Measurements from ENCODE around the gene RELN.
"Not testable (repeated sequence)": the region's sequence is repeated elsewhere in the genome, so short reads cannot be mapped to it uniquely, and the experiment has no call there.

The RELN gene

DNA sequence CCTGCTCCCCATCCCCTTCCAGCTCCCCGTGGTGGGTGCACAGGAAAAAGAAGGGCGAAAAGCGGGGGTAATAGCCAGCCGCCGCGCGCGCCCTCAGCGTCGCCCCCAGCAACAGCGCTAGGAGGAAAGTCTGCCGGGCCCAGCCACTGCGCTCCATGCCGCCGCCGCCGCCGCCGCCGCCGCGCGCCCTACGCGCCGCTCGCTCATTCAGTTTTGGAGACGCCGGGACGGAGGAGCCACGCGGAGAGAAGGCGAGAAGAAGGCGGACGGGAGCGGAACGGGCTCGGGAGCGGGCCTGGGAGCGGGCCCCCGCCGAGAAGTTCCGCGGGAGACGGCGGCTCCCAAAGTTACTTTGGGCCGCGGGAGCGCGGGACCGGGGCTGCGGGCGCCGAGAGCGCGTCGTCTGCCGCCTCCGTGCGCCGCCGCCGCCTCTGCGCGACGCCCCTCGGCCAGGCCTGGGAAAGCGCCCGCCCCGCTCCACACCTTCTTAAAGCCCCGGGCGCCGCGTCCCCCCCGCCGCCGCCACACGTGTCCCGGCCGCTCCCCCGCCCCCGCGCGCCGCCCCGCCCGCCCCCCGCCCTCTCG is at the start of gene RELN:
Gene RELN, minus strand, starts transcription at position 459 of the 585 bp plus-strand sequence. Its CDS starts 302 bp downstream, at position 157.
- no peak for DNase-seq

- no peak for DNase-seq
Measured at GRCh38 chr7:104038136-104038535, 48.7 kb upstream of the RELN start.

GRCh38 chr7:104036889-104037288 is 47.4 kb upstream of the RELN start:
- DNase-seq: not testable (repeated sequence)

DNA sequence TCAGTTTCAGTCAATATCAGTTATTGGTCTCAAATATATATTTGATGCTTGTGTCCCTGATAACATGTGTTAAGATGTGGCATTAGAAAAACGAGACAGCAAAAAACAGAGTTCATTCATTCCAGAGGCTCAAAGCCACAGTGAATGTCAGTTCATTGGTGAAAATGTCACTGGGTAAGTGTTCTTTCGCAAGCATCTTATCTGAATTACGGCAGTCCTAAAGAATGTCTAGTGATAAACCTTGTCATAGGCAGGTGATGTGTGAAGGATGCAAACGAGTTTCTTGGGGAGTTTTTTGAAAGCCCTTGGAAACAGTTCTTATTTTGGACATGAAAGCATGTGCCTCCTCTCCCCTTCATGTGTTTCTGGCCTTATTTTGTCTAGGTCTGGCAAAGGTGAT is 45.9 kb upstream of the RELN start:
- no peak for DNase-seq

DNA sequence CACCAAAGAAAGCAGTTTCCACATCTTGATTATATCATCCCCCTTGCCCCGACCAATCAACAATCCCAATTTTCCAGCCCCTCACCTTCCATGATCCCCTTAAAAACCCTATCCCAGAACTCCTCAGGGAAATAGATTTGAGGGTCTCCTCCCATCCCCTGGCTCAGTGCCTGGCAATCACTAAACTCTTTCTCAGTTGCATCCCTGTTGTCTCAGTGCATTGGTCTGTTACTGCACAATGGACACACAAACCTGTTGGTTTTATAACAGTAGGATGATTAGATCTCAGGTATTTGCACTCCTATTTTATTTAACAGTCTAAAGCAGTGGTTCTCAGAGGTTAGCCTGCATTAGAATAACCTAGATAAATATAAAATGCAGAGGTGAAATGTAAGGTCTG is 45.2 kb upstream of the RELN start:
- DNase-seq: no peak

- DNase-seq: no peak
Measured at GRCh38 chr7:104033837-104034236, 44.4 kb upstream of the RELN start.

- no peak for DNase-seq
Measured at GRCh38 chr7:104032486-104032885, 43.0 kb upstream of the RELN start.

GRCh38 chr7:104029765-104030164 is 40.3 kb upstream of the RELN start:
- no peak for DNase-seq

DNA sequence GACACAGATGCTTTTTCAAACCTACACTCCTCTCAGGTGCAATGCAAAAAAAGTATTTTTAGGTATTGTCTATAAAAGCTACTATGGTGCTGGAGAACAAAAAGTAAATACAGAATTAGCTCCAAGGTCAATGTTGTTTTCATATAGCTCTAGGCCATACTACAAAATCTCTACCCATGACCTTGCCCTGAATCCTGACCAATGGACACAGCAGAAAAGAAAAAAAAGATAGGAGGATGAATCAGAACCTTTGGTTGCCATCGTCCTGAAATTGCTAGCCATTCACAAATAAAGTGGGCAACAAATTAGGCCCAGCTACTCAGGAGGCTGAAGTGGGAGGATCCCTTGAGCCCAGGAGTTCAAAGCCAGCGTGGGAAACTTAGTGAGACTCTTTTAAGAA is 35.2 kb upstream of the RELN start:
- no peak for DNase-seq

DNA sequence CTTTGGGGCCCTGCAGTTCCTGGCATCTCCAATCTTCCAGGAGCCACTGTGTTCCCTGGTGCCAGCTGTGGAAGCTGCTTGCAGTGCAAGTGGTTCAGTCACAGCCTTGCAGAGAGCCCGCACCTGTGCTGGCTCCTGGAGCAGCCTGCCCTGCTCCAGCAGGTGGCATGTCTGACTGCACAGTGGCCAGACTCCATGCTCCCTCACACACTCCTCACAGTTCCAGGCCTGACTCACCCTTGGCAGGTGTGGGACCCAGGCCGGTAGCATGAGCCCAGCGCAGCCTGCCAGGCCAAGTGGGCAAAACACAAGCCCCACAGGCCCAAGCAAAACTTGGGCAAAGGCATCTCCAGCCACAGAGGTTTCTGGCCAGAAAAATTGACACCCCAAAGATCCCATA is 33.6 kb upstream of the RELN start:
- DNase-seq: no peak

DNA sequence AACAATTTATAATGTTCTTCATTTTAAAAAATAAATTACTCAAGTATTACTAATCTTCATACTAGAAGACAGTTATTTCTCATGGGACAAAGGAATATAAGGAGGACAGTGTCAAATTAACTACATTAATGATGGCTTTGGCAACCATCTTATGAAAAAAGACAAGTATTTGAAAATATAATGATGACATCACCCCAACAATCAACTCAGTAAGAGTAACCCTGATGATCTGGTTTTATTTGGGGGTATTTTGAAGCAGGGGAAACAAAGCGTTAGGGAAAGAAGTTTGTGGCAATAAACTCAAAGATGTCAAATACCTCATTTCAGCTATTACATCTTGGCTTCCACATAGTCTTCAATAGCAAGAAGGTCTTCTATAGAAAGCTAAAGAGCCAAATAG is 29.0 kb upstream of the RELN start:
- DNase-seq: no peak

GRCh38 chr7:104017001-104017400 is 27.5 kb upstream of the RELN start:
- DNase-seq: no peak

DNA sequence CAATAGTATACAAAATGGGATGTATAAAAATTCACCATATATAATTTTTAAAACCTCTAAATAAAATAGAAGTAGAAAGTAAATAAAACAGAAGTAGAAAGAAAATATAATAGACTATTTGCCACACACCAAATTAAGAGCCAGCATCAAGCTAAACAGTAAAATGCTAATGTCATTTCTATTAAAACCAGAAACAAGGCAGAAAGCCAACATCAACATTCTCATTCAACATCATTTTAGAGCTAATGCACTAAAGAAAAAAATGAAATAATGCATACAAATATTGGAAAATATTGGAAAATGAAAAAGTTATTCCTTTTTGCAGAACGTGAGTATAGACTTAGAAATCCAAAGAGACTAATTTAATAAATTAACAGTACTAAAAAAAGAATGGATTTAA is 23.4 kb upstream of the RELN start:
- no peak for DNase-seq

GRCh38 chr7:104011829-104012228 is 22.4 kb upstream of the RELN start:
- no peak for DNase-seq

- DNase-seq: peak; percentile 13
Measured at GRCh38 chr7:104010052-104010909, 20.8 kb upstream of the RELN start.

DNA sequence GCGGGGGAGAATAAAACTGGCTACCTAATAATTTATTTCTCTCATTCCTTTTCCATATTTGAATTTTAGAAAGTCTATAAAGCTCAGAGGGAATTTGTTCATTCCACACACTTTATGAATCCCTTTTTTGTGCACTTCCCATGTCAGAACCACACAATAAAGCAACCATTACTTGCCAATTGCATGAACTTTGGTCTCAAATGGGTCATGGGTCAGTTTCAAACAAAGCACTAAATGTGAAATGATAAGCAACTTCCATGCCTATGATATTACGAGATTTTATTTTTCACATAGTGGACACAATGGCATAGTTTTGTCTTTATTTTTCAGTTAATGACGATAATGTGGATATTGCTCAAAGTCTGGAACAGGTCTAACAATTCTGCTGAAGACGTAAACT is 18.6 kb upstream of the RELN start:
- DNase-seq: no peak

DNA sequence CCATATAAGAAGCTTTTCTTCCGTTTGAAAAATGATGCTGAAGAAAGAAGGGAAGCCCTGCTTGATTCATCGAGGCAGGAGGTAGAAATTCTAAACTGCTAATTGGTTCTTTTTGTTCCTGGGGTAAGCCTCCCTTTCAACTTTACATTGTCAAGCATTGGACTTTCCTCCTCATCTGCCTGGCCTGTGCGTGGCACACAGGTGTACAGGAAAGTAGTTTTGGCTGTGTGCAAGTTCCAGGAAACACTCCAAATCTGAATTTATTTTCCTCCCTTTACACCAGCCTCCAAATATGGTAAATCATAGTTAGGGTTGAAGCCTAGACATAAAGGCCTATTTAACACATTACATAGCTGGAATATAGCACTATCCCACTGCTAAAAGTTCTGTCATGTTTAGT is 18.2 kb upstream of the RELN start:
- no peak for DNase-seq

GRCh38 chr7:104005197-104005596 is 15.7 kb upstream of the RELN start:
- DNase-seq: no peak

- no peak for DNase-seq
Measured at GRCh38 chr7:103996639-103997038, 7.2 kb upstream of the RELN start.

DNA sequence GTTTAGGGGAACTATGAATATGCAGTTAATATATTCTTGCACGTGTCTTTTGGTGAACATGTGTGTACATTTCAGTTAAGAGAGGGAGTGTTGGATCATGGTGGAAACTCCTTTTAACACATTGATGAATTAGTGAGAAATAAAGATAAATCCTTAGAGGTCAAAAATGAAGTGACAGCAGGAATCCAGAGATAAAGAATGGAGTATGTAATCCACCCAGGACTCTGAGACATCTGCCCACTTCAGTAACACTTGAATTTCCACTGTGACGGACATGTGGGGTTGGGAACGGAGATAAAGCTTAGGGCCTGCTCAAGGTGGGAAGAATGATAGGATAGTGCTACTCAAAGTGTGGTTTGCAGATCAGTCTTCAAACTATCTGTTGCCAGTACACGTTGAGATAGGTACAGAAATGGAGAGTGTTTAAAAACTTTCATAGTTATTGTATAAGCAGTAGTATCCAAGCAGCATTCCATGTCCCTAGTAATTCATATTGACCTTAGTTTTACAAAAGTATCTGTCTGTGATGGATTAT is 6.6 kb upstream of the RELN start:
- no peak for DNase-seq

DNA sequence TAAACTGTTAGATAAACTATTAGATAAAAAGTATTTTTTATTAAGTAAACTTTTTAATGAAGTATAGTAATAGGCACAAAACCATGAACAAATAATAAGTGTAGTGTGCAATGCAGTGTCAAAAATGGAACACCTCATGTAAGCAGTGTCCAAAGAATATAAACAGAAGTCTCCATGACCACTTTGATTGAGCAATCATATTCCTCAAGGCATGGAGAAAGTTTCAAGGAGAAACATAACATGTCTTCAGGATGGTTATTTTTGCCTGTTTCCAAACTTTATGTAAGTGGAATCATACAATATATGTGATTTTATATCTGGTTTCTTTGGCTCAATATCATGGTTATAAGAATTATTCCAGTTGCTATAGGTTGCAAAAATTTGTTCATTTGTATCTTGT is 6.1 kb upstream of the RELN start:
- DNase-seq: no peak

DNA sequence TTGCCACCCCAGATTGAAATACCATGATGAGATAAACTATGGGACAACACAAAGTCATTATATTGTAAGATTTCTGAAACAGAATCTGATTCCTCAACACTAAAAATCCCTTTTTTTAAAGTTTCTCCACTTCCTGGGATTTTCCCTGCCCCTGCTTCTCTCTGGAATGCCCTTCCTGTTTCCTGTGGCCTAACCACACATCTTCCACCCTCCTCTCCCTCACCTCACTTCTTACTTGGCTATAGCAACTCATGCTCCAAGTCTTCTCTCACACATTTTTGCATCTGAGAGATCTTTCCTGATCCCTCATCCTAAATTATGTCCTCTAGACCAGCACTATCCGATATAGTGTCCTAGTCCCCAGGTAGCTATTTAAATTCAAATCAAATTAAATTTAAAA is 4.1 kb upstream of the RELN start:
- DNase-seq: no peak

- no peak for DNase-seq
Measured at GRCh38 chr7:103991406-103991805, 1.9 kb upstream of the RELN start.

GRCh38 chr7:103990991-103991390 is 1.5 kb upstream of the RELN start:
- no peak for DNase-seq
